HL-60 (cell line): ENCODE results near the gene DHX16.
A peak's percentile ranks its signal among the peaks of the same experiment; 100 is the strongest.

ENCODE experiments used
- DNase-seq, 2 experiments: peaks; one replicate each; pipeline ENCODE4 v3.0.0-alpha.2; 2010 to 2020; ENCODE audit warnings: low read depth in 1 of 2, low spot score in 1 of 2
- H3K27ac ChIP-seq: fragments of 250-450 bp; sonication (Bioruptor Pico); replicated peaks from 2 replicates; pipeline ENCODE4 v1.5.1; 2020; ENCODE audit warnings: mild to moderate bottlenecking, moderate library complexity
- H3K27me3 ChIP-seq: fragments of 250-450 bp; sonication (Bioruptor Pico); 2 replicates; pipeline ENCODE4 v1.5.1; 2021; ENCODE audit warnings: mild to moderate bottlenecking, moderate library complexity; ENCODE audit not compliant: insufficient read depth, poor library complexity, severe bottlenecking
- H3K4me3 ChIP-seq: replicated peaks from 2 replicates; pipeline ENCODE4 v1.5.1; 2011; ENCODE audit warnings: mild to moderate bottlenecking, control low read depth, low read length; ENCODE audit not compliant: insufficient read depth
- GABPA ChIP-seq: IDR thresholded peaks from 2 replicates; pipeline ENCODE4 v1.6.1; 2012; ENCODE audit warnings: low read depth
- POLR2AphosphoS5 ChIP-seq: IDR thresholded peaks from 2 replicates; pipeline ENCODE4 v1.6.1; 2012; ENCODE audit warnings: low read depth
- SPI1 ChIP-seq: IDR thresholded peaks from 2 replicates; pipeline ENCODE4 v1.6.1; 2012; ENCODE audit warnings: low read depth, mild to moderate bottlenecking, borderline replicate concordance
- TF ChIP-seq, protein P1 (sequence below): IDR thresholded peaks from 2 replicates; pipeline ENCODE4 v1.6.1; 2012; ENCODE audit warnings: low read depth; ENCODE audit not compliant: insufficient replicate concordance
- TF ChIP-seq, protein P2 (sequence below): IDR thresholded peaks from one replicate; pipeline ENCODE4 v1.5.1; 2011; ENCODE audit warnings: low read length, control low read depth, inconsistent platforms; ENCODE audit not compliant: insufficient read depth

Gene DHX16

DNA sequence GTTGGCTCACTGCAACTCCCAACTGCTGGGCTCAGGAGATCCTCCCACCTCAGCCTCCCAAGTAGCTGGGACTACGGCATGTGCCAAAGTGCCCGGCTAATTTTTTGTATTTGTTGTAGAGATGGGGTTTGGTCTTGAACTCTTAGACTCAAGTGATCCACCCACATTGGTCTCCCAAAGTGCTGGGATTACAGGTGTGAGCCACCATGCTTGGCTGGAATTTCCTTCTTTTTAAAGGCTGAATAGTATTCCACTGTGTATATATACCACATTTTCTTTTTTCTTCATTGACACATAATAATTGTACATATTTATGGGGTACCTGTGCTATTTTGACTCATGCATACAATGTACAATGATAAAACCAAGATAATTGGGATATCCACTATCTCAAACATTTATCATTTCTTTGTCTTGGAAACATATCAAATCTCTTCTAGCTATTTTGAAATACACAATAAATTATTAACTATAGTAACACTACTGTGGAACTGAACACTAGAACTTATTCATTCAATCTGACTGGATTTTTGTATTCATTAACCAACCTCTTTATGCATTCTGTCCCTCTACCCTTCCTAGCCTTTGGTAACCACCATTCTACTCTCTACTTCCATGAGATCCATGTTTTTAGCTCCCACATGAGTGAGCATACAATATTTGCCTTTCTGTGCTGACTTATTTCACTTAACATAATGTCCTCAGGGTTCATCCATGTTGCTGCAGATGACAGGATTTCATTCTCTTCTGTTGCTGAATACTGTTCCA lies 36.5 kb upstream of the DHX16 start:
- H3K27ac ChIP-seq: no peak overlapping the region
- H3K27me3 ChIP-seq: no peaks in the 10 kb centered on the region
- TF ChIP-seq, protein P1, sequence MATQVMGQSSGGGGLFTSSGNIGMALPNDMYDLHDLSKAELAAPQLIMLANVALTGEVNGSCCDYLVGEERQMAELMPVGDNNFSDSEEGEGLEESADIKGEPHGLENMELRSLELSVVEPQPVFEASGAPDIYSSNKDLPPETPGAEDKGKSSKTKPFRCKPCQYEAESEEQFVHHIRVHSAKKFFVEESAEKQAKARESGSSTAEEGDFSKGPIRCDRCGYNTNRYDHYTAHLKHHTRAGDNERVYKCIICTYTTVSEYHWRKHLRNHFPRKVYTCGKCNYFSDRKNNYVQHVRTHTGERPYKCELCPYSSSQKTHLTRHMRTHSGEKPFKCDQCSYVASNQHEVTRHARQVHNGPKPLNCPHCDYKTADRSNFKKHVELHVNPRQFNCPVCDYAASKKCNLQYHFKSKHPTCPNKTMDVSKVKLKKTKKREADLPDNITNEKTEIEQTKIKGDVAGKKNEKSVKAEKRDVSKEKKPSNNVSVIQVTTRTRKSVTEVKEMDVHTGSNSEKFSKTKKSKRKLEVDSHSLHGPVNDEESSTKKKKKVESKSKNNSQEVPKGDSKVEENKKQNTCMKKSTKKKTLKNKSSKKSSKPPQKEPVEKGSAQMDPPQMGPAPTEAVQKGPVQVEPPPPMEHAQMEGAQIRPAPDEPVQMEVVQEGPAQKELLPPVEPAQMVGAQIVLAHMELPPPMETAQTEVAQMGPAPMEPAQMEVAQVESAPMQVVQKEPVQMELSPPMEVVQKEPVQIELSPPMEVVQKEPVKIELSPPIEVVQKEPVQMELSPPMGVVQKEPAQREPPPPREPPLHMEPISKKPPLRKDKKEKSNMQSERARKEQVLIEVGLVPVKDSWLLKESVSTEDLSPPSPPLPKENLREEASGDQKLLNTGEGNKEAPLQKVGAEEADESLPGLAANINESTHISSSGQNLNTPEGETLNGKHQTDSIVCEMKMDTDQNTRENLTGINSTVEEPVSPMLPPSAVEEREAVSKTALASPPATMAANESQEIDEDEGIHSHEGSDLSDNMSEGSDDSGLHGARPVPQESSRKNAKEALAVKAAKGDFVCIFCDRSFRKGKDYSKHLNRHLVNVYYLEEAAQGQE: no peak
- TF ChIP-seq SPI1: no peak
- DNase-seq: no peak
- no peak overlapping the region for H3K4me3 ChIP-seq

DNA sequence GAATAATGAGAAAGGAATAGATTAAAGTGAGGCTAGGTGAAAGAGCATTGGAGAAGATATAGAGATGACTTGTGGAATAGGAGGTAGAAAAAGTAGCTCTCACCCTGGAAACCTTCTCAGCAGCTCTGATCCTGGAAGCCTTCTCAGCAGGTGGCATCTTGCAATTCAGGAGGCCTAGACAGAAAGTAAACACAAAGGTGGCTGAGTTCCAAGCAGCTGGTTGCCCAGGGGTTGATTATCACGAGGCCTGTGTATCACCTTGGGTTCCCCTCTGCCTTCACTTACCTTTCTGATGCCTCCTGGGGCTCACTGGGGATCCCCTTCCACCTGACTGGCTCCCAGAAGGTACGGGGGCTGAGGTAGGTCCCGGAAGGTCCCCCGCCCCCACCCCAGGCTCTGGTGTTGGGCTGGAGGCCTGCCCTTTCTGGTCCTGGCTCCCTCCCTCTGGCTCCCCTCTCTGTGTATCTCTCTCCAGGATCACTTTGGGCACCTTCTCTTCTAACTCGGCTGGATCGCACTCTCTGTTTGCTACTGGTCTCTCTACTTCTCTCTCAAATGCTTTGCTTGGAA lies 34.6 kb upstream of the DHX16 start:
- DNase-seq: no peak
- TF ChIP-seq GABPA (no peak), SPI1 (no peak), POLR2AphosphoS5 (no peak)
- TF ChIP-seq, protein P2, sequence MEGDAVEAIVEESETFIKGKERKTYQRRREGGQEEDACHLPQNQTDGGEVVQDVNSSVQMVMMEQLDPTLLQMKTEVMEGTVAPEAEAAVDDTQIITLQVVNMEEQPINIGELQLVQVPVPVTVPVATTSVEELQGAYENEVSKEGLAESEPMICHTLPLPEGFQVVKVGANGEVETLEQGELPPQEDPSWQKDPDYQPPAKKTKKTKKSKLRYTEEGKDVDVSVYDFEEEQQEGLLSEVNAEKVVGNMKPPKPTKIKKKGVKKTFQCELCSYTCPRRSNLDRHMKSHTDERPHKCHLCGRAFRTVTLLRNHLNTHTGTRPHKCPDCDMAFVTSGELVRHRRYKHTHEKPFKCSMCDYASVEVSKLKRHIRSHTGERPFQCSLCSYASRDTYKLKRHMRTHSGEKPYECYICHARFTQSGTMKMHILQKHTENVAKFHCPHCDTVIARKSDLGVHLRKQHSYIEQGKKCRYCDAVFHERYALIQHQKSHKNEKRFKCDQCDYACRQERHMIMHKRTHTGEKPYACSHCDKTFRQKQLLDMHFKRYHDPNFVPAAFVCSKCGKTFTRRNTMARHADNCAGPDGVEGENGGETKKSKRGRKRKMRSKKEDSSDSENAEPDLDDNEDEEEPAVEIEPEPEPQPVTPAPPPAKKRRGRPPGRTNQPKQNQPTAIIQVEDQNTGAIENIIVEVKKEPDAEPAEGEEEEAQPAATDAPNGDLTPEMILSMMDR: no peak
- Histone ChIP-seq H3K27ac (no peak overlapping the region), H3K27me3 (no peaks in the 10 kb centered on the region), H3K4me3 (no peak overlapping the region)

DNA sequence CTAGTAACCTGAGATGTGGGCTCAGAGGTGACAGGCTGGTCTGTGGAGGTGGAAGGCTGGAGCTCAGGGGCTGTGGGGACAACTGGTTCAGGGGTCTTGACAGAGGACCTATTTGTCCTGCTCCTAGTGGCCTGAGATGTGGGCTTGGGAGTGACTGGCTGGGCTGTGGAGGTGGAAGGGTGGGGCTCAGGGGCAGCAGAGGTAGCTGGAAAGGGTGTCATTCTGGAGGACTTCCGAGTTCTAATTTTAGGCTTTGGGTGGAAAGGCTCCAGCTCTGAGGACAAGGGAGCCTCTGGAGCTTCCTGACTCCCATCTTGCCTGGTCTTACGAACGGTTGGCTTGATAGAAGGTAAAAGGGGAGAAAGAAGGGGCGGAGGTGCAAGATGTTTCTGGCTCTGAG lies 32.8 kb upstream of the DHX16 start:
- TF ChIP-seq, protein P1: no peak
- TF ChIP-seq SPI1 (no peak), GABPA (no peak), POLR2AphosphoS5 (no peak)
- TF ChIP-seq, protein P2: no peak
- no peaks in the 10 kb centered on the region for H3K27me3 ChIP-seq
- no peak for DNase-seq
- no peak overlapping the region for H3K27ac ChIP-seq
- no peak overlapping the region for H3K4me3 ChIP-seq

DNA sequence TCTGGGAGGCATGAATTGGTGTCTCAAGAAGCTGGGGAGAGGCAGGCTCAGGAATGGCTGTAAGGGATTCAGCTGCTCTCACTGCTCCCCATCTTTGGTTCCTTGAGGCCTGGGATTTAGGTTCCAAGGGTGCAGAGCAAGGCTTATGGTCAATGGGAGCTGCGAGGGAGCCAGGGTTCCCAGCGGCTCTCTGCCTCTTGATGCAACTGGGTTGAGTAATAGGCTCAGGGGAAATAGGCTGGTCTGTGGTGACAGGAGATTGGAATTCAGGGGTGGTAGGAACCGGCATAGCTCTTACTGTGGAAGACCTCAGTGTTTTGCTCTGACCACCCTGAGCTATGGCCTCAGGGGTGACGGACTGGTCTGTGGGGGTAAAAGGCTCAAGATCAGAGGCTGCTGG lies 31.0 kb upstream of the DHX16 start:
- Histone ChIP-seq H3K27me3 (no peaks in the 10 kb centered on the region), H3K27ac (no peak overlapping the region), H3K4me3 (no peak overlapping the region)
- TF ChIP-seq POLR2AphosphoS5: peak; percentile 30; the same call in 1 of the 2 replicates
- TF ChIP-seq, protein P1: no peak
- TF ChIP-seq, protein P2: no peak
- no peak for TF ChIP-seq SPI1
- DNase-seq: peak in 1 of 2 experiments; percentile 45
